HG03095 (cell line): Measurements from ENCODE around the gene SCN10A.

Source experiments
- ATAC-seq: cut with Tn5 transposase; IDR thresholded peaks from one replicate; pipeline ENCODE4 v1.9.1; 2021; ENCODE audit warnings: moderate library complexity; ENCODE audit not compliant: unreplicated experiment

Gene SCN10A

DNA sequence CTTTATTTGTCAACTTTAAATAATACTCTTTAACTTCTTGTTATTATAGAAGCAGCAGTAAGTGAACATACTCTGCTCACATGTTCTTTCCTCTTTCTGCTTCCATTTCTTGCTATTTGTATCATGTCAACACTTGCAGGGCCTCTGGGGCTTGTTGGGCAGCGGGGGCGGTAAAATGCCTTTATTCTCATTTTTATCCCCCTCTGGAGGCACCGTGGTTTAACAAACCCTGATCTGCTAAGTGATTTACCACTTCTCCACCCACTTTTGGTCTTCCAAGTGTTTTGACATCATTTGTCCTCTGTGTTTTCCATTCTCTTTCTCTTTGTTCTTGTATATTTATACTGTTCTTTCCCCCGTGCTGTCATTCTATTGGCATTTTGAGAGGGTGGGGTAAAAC lies 33.9 kb downstream of the SCN10A start:
- ATAC-seq: no peak

DNA sequence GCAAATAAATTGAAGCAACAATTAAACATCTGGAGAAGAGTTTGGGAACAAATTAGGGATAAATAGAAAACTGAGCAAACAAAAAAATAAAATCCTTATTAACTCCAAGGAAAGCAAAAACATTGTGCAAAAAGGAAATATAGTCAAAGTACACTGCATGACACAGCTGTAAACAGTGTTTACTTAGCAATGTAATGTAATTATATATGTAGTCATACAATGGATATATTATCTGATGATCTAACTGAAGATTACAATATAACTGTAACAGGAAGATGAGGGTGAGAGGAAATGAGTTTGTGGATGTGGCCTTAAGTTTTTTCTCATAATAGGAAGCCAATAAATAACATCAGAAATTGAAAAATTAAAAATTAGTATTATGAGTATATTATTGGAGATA lies 42.5 kb downstream of the SCN10A start:
- no peak for ATAC-seq

DNA sequence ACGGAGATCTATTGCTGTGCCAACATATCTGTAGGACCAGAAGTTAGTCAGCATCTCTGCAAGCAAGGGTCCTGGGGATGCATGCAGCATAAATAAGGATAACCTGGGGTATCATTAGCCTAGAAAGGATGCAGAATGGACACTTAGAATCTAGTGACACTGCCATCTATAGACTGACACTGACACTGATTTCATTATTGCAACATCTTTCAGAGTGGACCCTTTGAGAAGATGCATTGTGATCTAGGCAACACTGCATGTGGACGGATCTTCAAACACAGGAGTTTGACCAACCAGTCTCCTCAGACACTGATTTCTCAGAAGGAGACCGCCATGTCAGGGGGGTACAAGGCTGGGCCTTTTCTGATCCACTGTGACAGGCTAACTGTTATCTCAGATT lies 52.4 kb downstream of the SCN10A start:
- no peak for ATAC-seq

DNA sequence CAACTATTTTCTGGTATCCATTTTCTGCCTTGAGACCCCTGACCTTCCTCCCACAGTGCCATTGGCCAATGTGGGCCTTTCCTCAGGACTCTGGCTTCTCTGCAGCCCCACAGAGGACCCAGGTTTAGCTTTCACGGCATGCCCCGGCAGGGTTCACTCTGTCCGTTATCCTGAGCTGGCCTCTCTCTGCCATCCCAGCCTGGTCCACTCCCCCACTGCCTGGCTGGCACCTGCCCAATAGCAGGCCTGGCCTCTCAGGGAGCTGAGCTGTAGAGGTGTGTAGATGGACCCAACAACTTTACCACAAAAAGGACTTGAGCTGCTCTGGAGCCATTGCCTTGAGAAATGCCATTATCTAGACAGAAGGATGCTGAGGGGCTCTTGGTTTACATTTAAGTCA lies 57.5 kb downstream of the SCN10A start:
- ATAC-seq: no peak

DNA sequence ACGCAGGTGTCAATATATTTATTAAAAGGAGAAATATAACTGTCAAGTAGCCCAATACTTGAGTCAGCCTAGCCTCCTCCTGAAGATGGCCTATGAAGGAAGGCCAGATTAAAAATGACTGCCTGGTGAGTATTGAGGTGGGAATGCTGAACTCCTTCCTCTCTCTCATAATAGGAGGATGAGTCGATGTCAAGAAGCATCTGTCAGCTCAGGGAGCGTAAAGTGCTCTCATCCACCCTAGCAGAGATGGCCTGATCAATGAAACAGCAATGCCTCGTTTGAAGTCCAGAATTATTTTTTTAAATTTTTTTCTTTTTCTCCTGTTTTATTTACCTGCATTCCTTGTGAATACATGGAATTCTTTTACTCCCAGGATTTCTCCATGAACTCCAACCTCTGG lies 58.3 kb downstream of the SCN10A start:
- ATAC-seq: no peak

DNA sequence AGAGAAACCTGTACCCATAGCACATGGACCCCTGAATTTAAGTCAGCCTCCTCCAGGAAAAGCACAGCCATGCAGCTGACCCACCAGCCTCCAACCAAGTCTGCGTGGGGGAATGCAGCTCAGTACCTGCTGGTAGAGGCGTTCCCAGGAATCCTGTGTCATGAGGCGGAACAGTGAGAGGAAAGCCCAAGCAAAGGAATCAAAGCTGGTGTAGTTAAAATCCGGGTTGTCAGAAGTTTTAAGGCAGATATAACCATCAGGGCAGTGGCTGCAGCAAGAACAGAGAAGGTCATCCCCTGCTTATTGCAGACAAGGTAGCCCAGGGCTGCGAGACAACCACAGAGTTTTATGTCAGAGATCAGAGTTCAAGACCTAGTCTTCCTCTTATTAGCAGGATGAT lies 59.1 kb downstream of the SCN10A start:
- no peak for ATAC-seq

DNA sequence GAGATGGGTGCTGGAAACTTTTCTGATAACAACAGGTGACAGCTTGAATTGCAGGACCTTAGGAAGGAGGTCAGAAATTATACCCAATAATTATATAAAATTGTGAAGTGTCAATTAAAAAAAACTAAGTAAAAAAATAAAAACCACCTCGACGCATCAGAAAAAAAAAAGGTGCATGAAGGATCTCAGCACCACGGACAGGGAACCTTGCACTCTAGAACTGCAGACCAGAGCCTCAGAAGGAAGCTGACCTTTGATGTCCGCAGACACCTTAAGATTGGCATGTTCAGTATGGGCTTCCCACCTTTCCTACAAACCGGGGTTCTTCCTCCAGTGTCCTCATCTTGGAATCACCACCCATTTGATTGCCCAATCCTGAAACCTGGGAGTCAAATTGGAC lies 60.9 kb downstream of the SCN10A start:
- ATAC-seq: no peak

DNA sequence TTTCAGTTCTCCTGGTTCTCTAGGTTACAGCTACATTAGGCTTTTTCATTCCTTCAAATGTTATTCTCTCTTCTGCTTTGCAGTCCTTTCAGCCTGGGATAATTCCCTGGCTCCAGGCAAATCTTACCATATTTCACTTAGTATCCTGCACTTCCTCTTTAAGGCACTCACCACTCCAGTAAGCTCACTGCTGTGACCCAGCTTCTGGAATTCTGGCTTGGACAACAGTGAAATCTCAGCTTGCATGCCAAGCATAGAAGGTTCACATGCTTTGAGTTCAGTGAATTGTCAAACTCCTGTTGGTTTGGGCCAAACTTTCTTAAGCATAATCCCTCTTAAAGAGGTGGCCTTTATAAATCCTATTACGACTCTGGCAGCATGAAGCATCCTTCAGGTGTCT lies 69.4 kb downstream of the SCN10A start:
- no peak for ATAC-seq

DNA sequence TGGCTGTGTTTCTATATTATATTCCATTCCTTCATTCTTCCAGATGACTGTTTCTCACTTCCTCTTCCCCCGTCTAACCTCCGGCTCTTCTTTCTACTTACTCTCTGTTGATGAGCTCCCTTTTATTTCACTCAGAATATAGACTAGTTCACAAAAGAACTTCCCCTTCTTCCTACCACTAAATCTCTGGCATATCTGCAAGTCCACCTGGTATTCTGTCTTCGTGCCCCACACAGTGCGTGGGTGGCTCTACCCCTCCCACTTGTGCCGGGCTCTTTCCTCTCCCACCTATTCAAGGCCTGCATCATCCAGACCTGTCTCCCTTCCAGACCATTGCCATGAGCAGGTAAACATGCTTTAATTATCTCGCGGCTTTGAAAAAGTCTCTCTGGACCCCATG lies 73.0 kb downstream of the SCN10A start:
- no peak for ATAC-seq

DNA sequence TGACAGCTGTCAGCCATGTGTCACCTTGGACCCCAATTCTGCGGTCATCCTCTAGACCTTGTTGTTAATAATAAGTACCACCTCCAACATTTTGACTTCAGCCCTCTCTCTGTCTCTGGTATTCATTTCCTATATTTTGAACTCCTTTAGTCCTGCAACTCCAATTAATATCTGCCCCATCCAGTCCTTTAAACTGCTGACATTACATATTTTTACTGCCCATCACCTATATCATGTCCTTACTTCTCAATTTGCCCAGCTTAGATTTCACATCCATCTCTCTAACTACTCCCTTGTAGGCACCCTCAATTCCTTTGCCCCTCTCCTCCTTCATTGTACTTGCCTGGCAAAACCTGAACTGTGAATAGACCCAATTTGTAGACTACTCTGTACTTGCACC lies 73.5 kb downstream of the SCN10A start:
- no peak for ATAC-seq

DNA sequence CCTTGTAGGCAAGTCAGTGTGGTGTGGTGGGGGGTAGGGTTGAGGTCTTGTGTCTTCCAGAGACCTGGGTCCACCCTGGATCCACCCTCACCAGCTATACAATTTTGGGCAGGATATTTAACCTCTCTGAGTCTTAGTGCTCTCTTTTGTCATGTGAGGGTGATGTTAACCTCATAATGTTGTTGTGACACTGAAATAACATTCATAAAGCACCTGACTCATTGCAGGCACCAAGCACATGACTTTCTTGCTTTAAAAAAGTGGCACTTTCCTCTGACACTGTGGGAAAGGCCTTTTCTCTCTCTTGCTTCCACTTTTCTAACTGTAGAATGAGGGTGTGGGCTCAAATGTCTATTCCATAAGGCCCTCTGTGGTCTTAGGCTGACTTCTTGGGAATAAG lies 75.5 kb downstream of the SCN10A start:
- no peak for ATAC-seq

DNA sequence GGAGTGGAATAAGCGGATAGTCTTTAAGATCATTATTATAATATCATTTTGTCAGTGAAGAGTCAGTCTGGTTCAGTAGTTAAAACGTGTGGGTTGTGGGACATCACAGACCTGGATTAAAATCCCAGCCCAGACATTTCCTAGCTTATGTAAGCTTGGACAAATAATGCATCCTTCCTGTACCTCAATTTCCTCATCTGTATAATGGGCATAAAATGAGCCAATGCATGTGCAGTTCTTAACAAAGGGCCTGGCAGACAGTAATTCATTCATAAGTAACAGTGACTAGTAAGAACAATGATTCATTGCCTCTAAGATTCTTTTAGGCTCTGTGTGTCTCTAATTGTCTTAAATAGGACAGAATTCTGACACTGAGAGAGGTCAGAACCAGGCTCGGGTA lies 76.1 kb downstream of the SCN10A start:
- ATAC-seq: no peak

DNA sequence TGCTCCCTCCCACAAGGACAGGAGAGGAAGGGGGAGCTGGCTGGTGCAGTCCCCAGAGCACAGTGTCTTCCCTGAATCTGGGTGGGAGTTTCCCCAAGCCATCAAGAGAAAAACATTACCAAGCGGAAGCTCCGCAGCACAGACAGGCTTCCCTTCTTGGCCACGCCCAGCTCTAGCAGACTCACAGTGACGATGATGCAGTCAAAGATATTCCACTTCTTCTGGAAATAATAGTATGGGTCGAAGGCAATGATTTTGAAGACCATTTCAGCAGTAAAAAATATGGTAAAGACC lies 76.7 kb downstream of the SCN10A start:
- ATAC-seq: no peak

DNA sequence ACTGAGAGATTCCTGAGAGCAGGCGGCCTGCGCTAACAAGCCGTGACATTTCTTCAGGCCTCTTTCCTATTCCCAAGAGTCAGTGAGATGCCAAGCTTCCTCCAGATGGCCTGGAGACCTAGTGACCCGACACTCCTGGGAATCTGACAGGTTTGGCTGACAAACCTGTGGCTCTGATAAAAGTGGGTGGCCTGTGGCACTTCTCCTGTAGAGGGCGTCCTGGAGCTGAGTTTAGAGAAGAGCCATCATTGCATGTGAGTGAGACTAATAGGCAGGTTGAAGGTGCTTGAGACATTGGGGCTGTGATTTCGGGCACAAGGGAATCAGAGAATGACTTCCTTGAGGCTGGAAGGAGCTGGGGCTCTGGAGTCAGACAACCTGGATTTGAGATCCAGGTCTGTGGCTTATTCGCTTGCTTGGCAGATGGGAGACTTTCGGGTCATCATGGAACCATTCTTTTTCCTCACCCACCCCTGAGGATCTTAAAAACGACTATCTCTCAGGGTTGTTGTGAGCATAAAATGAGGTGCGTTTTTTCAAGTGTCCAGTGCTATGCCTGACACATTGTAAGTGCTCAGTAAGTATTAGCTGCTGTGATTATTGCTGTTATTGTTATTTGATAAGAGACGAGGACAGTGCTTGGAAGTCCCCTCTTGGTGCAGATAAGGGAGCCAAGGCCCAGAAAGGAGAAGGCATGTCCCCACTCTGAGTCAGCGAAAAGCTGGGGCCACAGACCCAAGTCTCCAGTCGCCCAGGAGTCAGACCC lies 77.2 kb downstream of the SCN10A start:
- no peak for ATAC-seq

DNA sequence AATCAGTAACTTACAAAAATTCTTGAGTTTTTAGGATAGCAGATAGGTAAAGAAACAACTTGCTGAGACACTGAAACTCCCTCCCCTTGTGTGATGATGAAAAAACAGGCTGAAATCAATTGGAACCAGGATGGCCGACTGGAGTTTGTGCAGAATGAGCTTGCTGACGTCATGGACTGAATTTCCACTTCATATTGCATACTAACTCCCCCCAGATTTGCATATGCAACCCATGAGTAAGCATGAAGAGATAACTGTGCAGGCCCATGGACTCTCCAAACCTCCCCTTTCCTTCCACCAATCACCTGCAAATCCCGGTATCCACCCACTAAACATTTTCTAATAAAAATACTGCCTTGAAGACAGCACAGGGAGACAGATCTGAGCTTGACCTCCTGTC lies 84.5 kb downstream of the SCN10A start:
- no peak for ATAC-seq

DNA sequence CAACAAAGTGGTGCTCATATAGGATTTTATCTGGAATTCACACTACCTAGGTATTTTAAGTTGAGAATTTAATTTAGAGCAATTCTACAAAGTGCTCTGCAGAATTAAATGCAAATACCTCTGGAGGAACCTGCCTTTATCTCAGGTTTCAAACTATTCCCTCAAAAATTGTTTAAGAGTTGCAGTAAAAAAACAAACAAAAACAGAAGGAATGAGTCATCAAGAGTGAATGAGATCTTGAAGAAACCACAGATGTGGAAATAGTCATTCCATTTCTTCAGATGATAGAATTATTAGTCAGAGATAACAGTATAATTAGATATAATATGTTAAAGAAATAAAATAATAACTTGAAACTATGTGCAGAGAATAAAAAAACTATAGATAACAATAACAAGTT lies 85.7 kb downstream of the SCN10A start:
- ATAC-seq: no peak

DNA sequence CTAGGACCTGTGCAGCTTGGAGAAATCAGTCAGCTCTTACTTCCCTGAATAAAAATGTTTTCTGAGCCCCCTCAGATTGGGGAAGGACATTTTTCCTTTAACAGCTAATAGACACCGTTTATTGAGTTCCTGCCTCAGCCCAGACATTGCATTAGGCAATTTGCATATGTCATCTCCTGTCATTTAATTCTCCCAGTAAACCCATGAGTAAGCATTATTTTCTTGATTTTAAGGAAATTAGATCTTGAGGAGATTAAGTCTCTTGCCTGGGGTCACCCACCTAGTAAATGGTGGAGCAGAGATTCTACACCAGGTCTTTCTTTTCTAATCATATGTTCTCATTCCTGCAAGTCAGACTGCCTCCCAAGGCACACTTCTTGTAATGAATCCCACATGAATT lies 88.0 kb downstream of the SCN10A start:
- ATAC-seq: no peak

DNA sequence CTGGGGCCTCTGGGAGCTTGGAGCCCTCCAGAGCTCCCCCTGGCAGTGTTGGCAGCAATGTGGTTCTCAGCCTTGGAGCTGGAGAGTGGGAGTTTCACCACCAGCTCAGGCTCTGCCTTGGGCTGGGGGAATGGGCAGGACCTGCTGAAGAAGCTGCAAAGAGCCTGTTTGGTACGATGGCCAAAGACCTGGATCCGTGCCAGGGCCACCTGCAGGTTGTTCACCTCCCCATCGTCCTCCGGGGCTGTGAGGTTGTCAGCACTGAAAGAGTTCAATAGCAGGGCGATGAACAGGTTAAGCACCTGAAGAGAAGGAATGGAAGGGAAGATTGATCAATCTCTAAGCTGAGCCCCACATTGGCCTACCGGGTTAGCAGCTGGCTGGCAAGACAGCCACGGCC lies 89.3 kb downstream of the SCN10A start:
- no peak for ATAC-seq

DNA sequence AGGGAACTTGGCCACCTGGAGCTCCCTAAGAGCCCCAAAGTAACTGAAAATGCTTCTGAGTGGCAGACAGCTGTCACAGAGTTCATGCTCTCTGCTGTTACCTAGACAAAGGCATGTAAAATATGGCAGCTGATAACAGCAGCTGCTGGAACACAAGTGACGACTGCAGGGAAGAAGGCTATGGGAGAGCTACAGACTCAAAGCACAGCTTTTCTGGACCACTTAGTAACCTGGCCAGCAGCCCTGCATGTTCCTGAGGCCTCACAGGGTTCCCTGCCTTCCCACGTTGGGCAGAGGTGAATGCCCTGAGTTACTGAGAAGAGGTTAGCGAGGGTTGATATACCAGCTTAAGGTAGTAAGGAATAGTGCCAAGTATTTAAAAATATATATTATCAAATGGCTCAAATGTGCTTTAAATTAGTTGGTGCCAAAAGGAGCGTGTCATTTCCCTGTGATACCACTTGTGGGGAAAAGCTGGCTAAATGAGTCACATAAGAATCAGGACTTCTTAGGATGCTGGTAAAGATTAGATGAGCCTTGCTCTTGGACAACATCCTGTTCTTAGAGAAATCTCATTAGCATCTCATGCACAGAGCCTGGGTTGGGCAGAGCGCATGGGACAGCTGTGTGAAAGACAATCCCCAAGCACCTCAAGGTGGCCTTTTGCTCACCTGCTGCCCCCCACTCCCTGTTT lies 90.1 kb downstream of the SCN10A start:
- no peak for ATAC-seq

DNA sequence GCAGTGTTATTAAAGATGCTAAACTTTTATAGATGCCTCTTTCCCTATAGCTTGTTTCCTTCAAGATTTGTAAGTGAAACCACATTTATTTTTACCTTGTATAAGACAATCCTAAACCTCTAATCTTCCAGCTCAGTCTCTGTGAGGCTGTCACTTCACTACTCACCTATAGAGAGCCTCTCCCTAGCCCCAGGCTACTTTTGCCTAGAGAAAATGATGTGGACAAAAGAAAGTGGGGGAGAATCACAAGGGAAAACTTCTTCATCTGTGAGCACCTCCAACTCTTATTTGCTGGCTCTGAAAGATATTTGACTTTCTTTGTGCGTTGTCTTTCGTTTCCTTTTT lies 91.7 kb downstream of the SCN10A start:
- ATAC-seq: no peak

DNA sequence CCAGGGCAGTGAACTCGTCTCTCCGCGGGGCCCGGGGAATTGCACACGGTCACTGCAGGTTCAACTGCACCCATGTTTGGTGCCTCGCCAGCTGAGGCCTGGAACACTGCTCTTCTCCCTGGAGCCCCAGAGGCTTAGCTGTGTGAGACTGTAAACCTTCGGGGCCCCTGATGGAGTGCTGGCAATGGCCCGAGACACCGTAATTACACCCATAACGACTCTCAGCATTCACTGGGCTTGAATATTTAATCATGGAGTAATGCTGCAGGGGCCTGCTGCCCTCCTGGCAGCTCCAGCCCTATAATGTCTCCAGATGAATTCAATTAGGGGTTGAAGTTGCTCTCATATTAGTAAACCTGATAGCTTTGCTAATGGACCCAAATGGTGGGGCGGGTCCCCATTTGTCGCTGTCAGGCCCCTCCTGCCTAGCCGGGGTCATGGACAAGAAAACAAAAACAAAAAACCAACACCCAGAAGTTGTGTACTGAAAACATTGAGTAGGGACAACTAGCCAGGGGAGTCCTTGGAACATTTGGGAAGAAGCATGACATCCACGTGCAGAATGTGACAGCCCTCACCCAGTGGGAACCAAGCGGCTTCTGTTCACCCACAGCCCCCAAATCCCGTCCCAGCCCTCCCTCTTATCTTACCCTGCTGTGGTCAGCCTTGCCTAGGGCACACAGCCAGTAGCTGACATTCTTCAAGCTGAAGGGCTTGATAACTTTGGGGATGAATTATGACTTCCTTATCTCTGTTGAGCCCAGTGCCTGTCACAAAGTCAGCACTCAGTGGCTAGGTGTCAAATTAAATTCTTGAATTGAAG lies 92.2 kb downstream of the SCN10A start:
- ATAC-seq: no peak
